NT2/D1 (cell line): Measurements from ENCODE around the gene GOT2.

Experiments
- SUZ12 ChIP-seq: IDR thresholded peaks from 2 replicates; pipeline ENCODE4 v1.6.1; 2011; ENCODE audit not compliant: insufficient read length, insufficient read depth; ENCODE audit errors: extremely low read depth
- YY1 ChIP-seq: IDR thresholded peaks from 2 replicates; pipeline ENCODE4 v1.6.1; 2011; ENCODE audit not compliant: insufficient read length, insufficient read depth
- ZNF274 ChIP-seq: IDR thresholded peaks from 2 replicates; pipeline ENCODE4 v1.6.1; 2011; ENCODE audit warnings: mild to moderate bottlenecking, low read depth, low read length

GRCh38 chr16:58716468-58716867, 17.6 kb downstream of the GOT2 start:
- TF ChIP-seq SUZ12: no peak
- no peak for TF ChIP-seq YY1
- no peak for TF ChIP-seq ZNF274
